Osteoblast (primary cell): Measurements from ENCODE around the gene COX4I2. TPM values are rescaled to one million over a fixed set of nuclear protein-coding genes. Genes with fewer than 3 reads are reported as not detected.
A peak's percentile ranks its signal among the peaks of the same experiment; 100 is the strongest.

Experiments
- DNase-seq: peaks from one replicate; pipeline ENCODE4 v3.0.0; 2011; ENCODE audit warnings: low spot score, mixed read lengths; ENCODE audit not compliant: insufficient read length; ENCODE audit errors: missing footprints
- H2AFZ ChIP-seq: 2 replicates; pipeline ENCODE4 v1.6.0; 2011; ENCODE audit warnings: mild to moderate bottlenecking, low read length
- H3K27ac ChIP-seq: 2 replicates; pipeline ENCODE4 v1.5.1; 2011; ENCODE audit warnings: mild to moderate bottlenecking, low read depth, low read length, moderate library complexity
- H3K27me3 ChIP-seq: 2 replicates; pipeline ENCODE4 v1.6.0; 2012; ENCODE audit warnings: mild to moderate bottlenecking, control low read depth, inconsistent platforms, low read length, moderate library complexity; ENCODE audit not compliant: insufficient read depth
- H3K36me3 ChIP-seq: 2 replicates; pipeline ENCODE4 v1.5.1; 2011; ENCODE audit warnings: mild to moderate bottlenecking, low read length, control low read depth, moderate library complexity; ENCODE audit not compliant: insufficient read depth
- H3K4me1 ChIP-seq: 2 replicates; pipeline ENCODE4 v1.5.1; 2011; ENCODE audit warnings: mild to moderate bottlenecking, low read length, control low read depth, moderate library complexity; ENCODE audit not compliant: insufficient read depth
- H3K4me2 ChIP-seq: 2 replicates; pipeline ENCODE4 v1.6.0; 2011; ENCODE audit warnings: mild to moderate bottlenecking, low read length; ENCODE audit not compliant: insufficient read depth
- H3K4me3 ChIP-seq: fragments of 200-600 bp; sonication (generic); 3 replicates; pipeline ENCODE4 v1.5.1; 2012; ENCODE audit warnings: mild to moderate bottlenecking, low read length, inconsistent platforms; ENCODE audit not compliant: insufficient read depth
- H3K79me2 ChIP-seq: 2 replicates; pipeline ENCODE4 v1.6.0; 2012; ENCODE audit warnings: mild to moderate bottlenecking, low read length, control low read depth, inconsistent platforms; ENCODE audit not compliant: insufficient read depth
- H3K9me3 ChIP-seq: 2 replicates; pipeline ENCODE4 v1.5.1; 2011; ENCODE audit warnings: low read depth, low read length, control low read depth
- H4K20me1 ChIP-seq: 2 replicates; pipeline ENCODE4 v1.6.0; 2012; ENCODE audit warnings: mild to moderate bottlenecking, low read length, control low read depth; ENCODE audit not compliant: insufficient read depth
- CTCF ChIP-seq: IDR thresholded peaks from 2 replicates; pipeline ENCODE4 v1.5.1; 2011; ENCODE audit warnings: mild to moderate bottlenecking, low read depth, low read length, moderate library complexity; ENCODE audit errors: extremely low read depth
- total RNA-seq: library from RNA; depleted of rRNA; stranded (reverse); fragments of >200 nt; gene quantifications from 2 replicates; pipeline ENCODE4 v1.2.3, GENCODE V29; 2012

Gene COX4I2
- total RNA-seq, 1 donor, result not detected

- Histone ChIP-seq H3K4me1 (peaks cover 52% of the 10 kb centered on the region), H2AFZ (no peak overlapping the region), H3K27ac (peak overlapping the region; percentile 34), H4K20me1 (peaks cover 5% of the 10 kb centered on the region), H3K4me2 (peak overlapping the region; percentile 1), H3K9me3 (no peaks in the 10 kb centered on the region), H3K27me3 (no peaks in the 10 kb centered on the region), H3K4me3 (no peak overlapping the region), H3K79me2 (peaks cover 90% of the 10 kb centered on the region), H3K36me3 (peaks cover 28% of the 10 kb centered on the region)
- no peak for DNase-seq
- no peak for TF ChIP-seq CTCF
These were observed 41.0 kb downstream of the COX4I2 start for GRCh38 chr20:31678389-31679356.

GRCh38 chr20:31679357-31680285, 41.9 kb downstream of the COX4I2 start:
- Histone ChIP-seq H3K4me2 (no peak overlapping the region), H4K20me1 (peaks cover 11% of the 10 kb centered on the region), H3K27ac (peak overlapping the region; percentile 18), H3K36me3 (peaks cover 37% of the 10 kb centered on the region), H3K79me2 (peaks cover 90% of the 10 kb centered on the region), H3K9me3 (no peaks in the 10 kb centered on the region), H3K4me1 (peaks cover 50% of the 10 kb centered on the region), H3K4me3 (no peak overlapping the region), H3K27me3 (no peaks in the 10 kb centered on the region), H2AFZ (no peak overlapping the region)
- no peak for DNase-seq
- no peak for TF ChIP-seq CTCF

GRCh38 chr20:31680286-31681127, 42.8 kb downstream of the COX4I2 start:
- Histone ChIP-seq H3K27me3 (no peaks in the 10 kb centered on the region), H3K79me2 (peaks cover 93% of the 10 kb centered on the region), H3K4me1 (peaks cover 42% of the 10 kb centered on the region), H2AFZ (no peak overlapping the region), H3K4me2 (no peak overlapping the region), H3K27ac (no peak overlapping the region), H4K20me1 (peaks cover 13% of the 10 kb centered on the region), H3K36me3 (peaks cover 42% of the 10 kb centered on the region), H3K4me3 (no peak overlapping the region), H3K9me3 (no peaks in the 10 kb centered on the region)
- no peak for DNase-seq
- TF ChIP-seq CTCF, result no peak
